HepG2 (cell line): ENCODE measurements around the gene B3GNT2. TPM values are rescaled to one million over a fixed set of nuclear protein-coding genes. Genes with fewer than 3 reads are reported as not detected.

Experiments used
- AKAP8 ChIP-seq: sonication (generic); formaldehyde crosslinking; IDR thresholded peaks from 2 replicates; pipeline ENCODE4 v1.5.1; 2020; ENCODE audit warnings: mild to moderate bottlenecking, missing genetic modification reagents
- AKNA ChIP-seq: sonication (generic); formaldehyde crosslinking; IDR thresholded peaks from 2 replicates; pipeline ENCODE4 v1.4.0; 2020; ENCODE audit warnings: missing genetic modification reagents, borderline replicate concordance
- DPF2 ChIP-seq: sonication (generic); formaldehyde crosslinking; IDR thresholded peaks from 2 replicates; pipeline ENCODE4 v1.4.0; 2020; ENCODE audit warnings: mild to moderate bottlenecking, low read depth, missing genetic modification reagents, borderline replicate concordance
- GATAD2A ChIP-seq: IDR thresholded peaks from 2 replicates; pipeline ENCODE4 v1.6.1; 2016
- HMGXB4 ChIP-seq, 2 experiments: sonication (generic) in 1 of 2; formaldehyde crosslinking in 1 of 2; IDR thresholded peaks; 2 replicates each; pipeline versions ENCODE4 v1.4.0 to v1.6.1; 2018 to 2020; ENCODE audit warnings: missing genetic modification reagents in 2 of 2, borderline replicate concordance in 1 of 2, low read depth in 1 of 2, mild to moderate bottlenecking in 1 of 2, missing biosample characterization in 1 of 2
- LBX2 ChIP-seq: sonication (generic); formaldehyde crosslinking; IDR thresholded peaks from 2 replicates; pipeline ENCODE4 v1.5.0; 2020; ENCODE audit warnings: missing genetic modification reagents, mild to moderate bottlenecking, borderline replicate concordance
- RBFOX2 ChIP-seq: fragments of 200-400 bp; formaldehyde crosslinking; IDR thresholded peaks from 2 replicates; pipeline ENCODE4 v1.6.1; 2017; ENCODE audit warnings: low read depth, mild to moderate bottlenecking, low read length
- RCOR2 ChIP-seq: IDR thresholded peaks from 2 replicates; pipeline ENCODE4 v1.6.1; 2016; ENCODE audit warnings: missing biosample characterization, missing genetic modification reagents
- SRY ChIP-seq: sonication (generic); formaldehyde crosslinking; IDR thresholded peaks from 2 replicates; pipeline ENCODE4 v1.8.0; 2022; ENCODE audit warnings: mild to moderate bottlenecking, missing genetic modification reagents
- TEF ChIP-seq: sonication (generic); formaldehyde crosslinking; IDR thresholded peaks from 2 replicates; pipeline ENCODE4 v1.5.0; 2020; ENCODE audit warnings: missing genetic modification reagents
- THAP9 ChIP-seq: sonication (generic); formaldehyde crosslinking; IDR thresholded peaks from 2 replicates; pipeline ENCODE4; 2020; ENCODE audit warnings: missing genetic modification reagents, mild to moderate bottlenecking, borderline replicate concordance
- ZNF253 ChIP-seq: sonication (generic); formaldehyde crosslinking; IDR thresholded peaks from 2 replicates; pipeline ENCODE4 v1.8.0; 2022; ENCODE audit warnings: mild to moderate bottlenecking, missing genetic modification reagents, borderline replicate concordance
- ZNF430 ChIP-seq: sonication (generic); formaldehyde crosslinking; IDR thresholded peaks from 2 replicates; pipeline ENCODE4 v1.9.0; 2021; ENCODE audit warnings: mild to moderate bottlenecking, missing genetic modification reagents
- ZNF441 ChIP-seq: sonication (generic); formaldehyde crosslinking; IDR thresholded peaks from 2 replicates; pipeline ENCODE4 v1.7.0; 2021; ENCODE audit warnings: missing genetic modification reagents, borderline replicate concordance
- ZNF710 ChIP-seq: sonication (generic); formaldehyde crosslinking; IDR thresholded peaks from 2 replicates; pipeline ENCODE4 v1.5.0; 2020; ENCODE audit warnings: mild to moderate bottlenecking, missing genetic modification reagents, borderline replicate concordance
- polyA plus RNA-seq, 8 experiments: library from polyadenylated mRNA; depleted of rRNA in 3 of 8; stranded (reverse) in 7 of 8; unstranded in 1 of 8; fragments of >200 nt; fragmentation: Illumina TruSeq in 4 of 8; extraction: Trizol in 4 of 8; gene quantifications; 2 replicates each; pipeline versions ENCODE4 v1.2.1 to v1.2.3, GENCODE V29; 2011 to 2016; ENCODE audit warnings: low read depth in 4 of 8, missing spikeins in 1 of 8, mixed read lengths in 1 of 8; ENCODE audit not compliant: insufficient read depth in 1 of 8
- total RNA-seq, 5 experiments: library from RNA; depleted of rRNA; stranded (reverse); fragments of >200 nt; fragmentation: Illumina TruSeq; extraction: Trizol; gene quantifications; 2 replicates each; pipeline ENCODE4 v1.2.3, GENCODE V29; 2016; ENCODE audit warnings: low read depth in 1 of 5

Gene B3GNT2
- total and polyA plus RNA-seq, 2 of the 13 experiments (the other 11 are each of a cell fraction or from before 2014, with no cell fraction given) = 26.3 to 28.5 TPM

GRCh38 chr2:62196278-62196901 lies 475 bp downstream of the B3GNT2 start (continued):
- TF ChIP-seq HMGXB4 (CRISPR knock-in tag; IDR thresholded peaks at IDR 0.05; ENCODE audit: borderline replicate concordance in 1 of 2, low read depth in 1 of 2) (peak; percentile 50 to 56; a peak in 2 of 4 replicates), RBFOX2 (peak; percentile 72), THAP9 (CRISPR knock-in tag) (no peak), TEF (CRISPR knock-in tag) (no peak), DPF2 (0 out of 2 replicates have a peak, but pooled peaks have one; percentile 33), SRY (no peak), AKAP8 (CRISPR knock-in tag) (peak; percentile 10; the same call in 1 of the 2 replicates), LBX2 (CRISPR knock-in tag) (peak; percentile 51; the same call in 1 of the 2 replicates), ZNF710 (peak; percentile 81), ZNF253 (CRISPR knock-in tag) (0 out of 2 replicates have a peak, but pooled peaks have one; percentile 9), ZNF430 (CRISPR knock-in tag) (no peak), AKNA (no peak), GATAD2A (CRISPR knock-in tag) (no peak; the same call in 1 of the 2 replicates), RCOR2 (CRISPR knock-in tag) (no peak), ZNF441 (0 out of 2 replicates have a peak, but pooled peaks have one; percentile 50)
